Measurements from ENCODE around the gene ARHGEF26.

Gene ARHGEF26

GRCh38 chr3:154188437-154188836 lies 67.2 kb downstream of the ARHGEF26 start:
- no peak for ATAC-seq

GRCh38 chr3:154188846-154189245 lies 67.7 kb downstream of the ARHGEF26 start:
- ATAC-seq = no peak
- no peak for TF ChIP-seq PPARA (CRISPR knock-in tag; IDR thresholded peaks at IDR 0.05; ENCODE audit: borderline replicate concordance)
- TF ChIP-seq, protein P1, sequence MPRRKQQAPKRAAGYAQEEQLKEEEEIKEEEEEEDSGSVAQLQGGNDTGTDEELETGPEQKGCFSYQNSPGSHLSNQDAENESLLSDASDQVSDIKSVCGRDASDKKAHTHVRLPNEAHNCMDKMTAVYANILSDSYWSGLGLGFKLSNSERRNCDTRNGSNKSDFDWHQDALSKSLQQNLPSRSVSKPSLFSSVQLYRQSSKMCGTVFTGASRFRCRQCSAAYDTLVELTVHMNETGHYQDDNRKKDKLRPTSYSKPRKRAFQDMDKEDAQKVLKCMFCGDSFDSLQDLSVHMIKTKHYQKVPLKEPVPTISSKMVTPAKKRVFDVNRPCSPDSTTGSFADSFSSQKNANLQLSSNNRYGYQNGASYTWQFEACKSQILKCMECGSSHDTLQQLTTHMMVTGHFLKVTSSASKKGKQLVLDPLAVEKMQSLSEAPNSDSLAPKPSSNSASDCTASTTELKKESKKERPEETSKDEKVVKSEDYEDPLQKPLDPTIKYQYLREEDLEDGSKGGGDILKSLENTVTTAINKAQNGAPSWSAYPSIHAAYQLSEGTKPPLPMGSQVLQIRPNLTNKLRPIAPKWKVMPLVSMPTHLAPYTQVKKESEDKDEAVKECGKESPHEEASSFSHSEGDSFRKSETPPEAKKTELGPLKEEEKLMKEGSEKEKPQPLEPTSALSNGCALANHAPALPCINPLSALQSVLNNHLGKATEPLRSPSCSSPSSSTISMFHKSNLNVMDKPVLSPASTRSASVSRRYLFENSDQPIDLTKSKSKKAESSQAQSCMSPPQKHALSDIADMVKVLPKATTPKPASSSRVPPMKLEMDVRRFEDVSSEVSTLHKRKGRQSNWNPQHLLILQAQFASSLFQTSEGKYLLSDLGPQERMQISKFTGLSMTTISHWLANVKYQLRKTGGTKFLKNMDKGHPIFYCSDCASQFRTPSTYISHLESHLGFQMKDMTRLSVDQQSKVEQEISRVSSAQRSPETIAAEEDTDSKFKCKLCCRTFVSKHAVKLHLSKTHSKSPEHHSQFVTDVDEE (CRISPR knock-in tag; IDR thresholded peaks at IDR 0.05) = no peak
- TF ChIP-seq CSDC2 (CRISPR knock-in tag; IDR thresholded peaks at IDR 0.05) = no peak
- no peak for TF ChIP-seq ZNF70 (CRISPR knock-in tag; IDR thresholded peaks at IDR 0.05)
- no peak for TF ChIP-seq ARNTL (CRISPR knock-in tag; IDR thresholded peaks at IDR 0.05; ENCODE audit: borderline replicate concordance, low read depth)
- TF ChIP-seq, protein P2, sequence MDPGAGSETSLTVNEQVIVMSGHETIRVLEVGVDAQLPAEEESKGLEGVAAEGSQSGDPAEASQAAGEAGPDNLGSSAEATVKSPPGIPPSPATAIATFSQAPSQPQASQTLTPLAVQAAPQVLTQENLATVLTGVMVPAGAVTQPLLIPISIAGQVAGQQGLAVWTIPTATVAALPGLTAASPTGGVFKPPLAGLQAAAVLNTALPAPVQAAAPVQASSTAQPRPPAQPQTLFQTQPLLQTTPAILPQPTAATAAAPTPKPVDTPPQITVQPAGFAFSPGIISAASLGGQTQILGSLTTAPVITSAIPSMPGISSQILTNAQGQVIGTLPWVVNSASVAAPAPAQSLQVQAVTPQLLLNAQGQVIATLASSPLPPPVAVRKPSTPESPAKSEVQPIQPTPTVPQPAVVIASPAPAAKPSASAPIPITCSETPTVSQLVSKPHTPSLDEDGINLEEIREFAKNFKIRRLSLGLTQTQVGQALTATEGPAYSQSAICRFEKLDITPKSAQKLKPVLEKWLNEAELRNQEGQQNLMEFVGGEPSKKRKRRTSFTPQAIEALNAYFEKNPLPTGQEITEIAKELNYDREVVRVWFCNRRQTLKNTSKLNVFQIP (CRISPR knock-in tag; IDR thresholded peaks at IDR 0.05; ENCODE audit: borderline replicate concordance, low read depth) = no peak
- TF ChIP-seq ZNF8 (CRISPR knock-in tag; IDR thresholded peaks at IDR 0.05) = no peak
- no peak for TF ChIP-seq ZC3H10 (CRISPR knock-in tag; IDR thresholded peaks at IDR 0.05)
- no peak for TF ChIP-seq TOX (CRISPR knock-in tag; IDR thresholded peaks at IDR 0.05; ENCODE audit: borderline replicate concordance)
- no peak for TF ChIP-seq RARB (CRISPR knock-in tag; IDR thresholded peaks at IDR 0.05)
- TF ChIP-seq OSR1 (CRISPR knock-in tag; IDR thresholded peaks at IDR 0.05) = no peak
- TF ChIP-seq ZFP30 (CRISPR knock-in tag; IDR thresholded peaks at IDR 0.05) = no peak
- TF ChIP-seq ESRRG (CRISPR knock-in tag; IDR thresholded peaks at IDR 0.05) = no peak
- TF ChIP-seq, protein P3, sequence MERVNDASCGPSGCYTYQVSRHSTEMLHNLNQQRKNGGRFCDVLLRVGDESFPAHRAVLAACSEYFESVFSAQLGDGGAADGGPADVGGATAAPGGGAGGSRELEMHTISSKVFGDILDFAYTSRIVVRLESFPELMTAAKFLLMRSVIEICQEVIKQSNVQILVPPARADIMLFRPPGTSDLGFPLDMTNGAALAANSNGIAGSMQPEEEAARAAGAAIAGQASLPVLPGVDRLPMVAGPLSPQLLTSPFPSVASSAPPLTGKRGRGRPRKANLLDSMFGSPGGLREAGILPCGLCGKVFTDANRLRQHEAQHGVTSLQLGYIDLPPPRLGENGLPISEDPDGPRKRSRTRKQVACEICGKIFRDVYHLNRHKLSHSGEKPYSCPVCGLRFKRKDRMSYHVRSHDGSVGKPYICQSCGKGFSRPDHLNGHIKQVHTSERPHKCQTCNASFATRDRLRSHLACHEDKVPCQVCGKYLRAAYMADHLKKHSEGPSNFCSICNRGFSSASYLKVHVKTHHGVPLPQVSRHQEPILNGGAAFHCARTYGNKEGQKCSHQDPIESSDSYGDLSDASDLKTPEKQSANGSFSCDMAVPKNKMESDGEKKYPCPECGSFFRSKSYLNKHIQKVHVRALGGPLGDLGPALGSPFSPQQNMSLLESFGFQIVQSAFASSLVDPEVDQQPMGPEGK (CRISPR knock-in tag; IDR thresholded peaks at IDR 0.05; ENCODE audit: borderline replicate concordance) = no peak
- TF ChIP-seq SNAI2 (CRISPR knock-in tag; IDR thresholded peaks at IDR 0.05) = no peak
- no peak for TF ChIP-seq BACH2 (CRISPR knock-in tag; IDR thresholded peaks at IDR 0.05; ENCODE audit: borderline replicate concordance)
- TF ChIP-seq TCF4 (CRISPR knock-in tag; IDR thresholded peaks at IDR 0.05; ENCODE audit: borderline replicate concordance) = no peak
- TF ChIP-seq ZNF565 (CRISPR knock-in tag; conservative IDR thresholded peaks at IDR 0.05; ENCODE audit: low read depth) = no peak
- no peak for TF ChIP-seq ISL1 (CRISPR knock-in tag; IDR thresholded peaks at IDR 0.05)

More at GRCh38 chr3:154188437-154188836, 67.2 kb downstream of the ARHGEF26 start:
- TF ChIP-seq SNAI2 (CRISPR knock-in tag; IDR thresholded peaks at IDR 0.05) (no peak), TCF4 (CRISPR knock-in tag; IDR thresholded peaks at IDR 0.05; ENCODE audit: borderline replicate concordance) (no peak), CSDC2 (CRISPR knock-in tag; IDR thresholded peaks at IDR 0.05) (no peak), ZNF565 (CRISPR knock-in tag; conservative IDR thresholded peaks at IDR 0.05; ENCODE audit: low read depth) (no peak), BACH2 (CRISPR knock-in tag; IDR thresholded peaks at IDR 0.05; ENCODE audit: borderline replicate concordance) (no peak), ZC3H10 (CRISPR knock-in tag; IDR thresholded peaks at IDR 0.05) (no peak), ARNTL (CRISPR knock-in tag; IDR thresholded peaks at IDR 0.05; ENCODE audit: borderline replicate concordance, low read depth) (no peak), ZNF70 (CRISPR knock-in tag; IDR thresholded peaks at IDR 0.05) (no peak), ZNF8 (CRISPR knock-in tag; IDR thresholded peaks at IDR 0.05) (no peak), GLIS3 (CRISPR knock-in tag; IDR thresholded peaks at IDR 0.05) (no peak), RARB (CRISPR knock-in tag; IDR thresholded peaks at IDR 0.05) (no peak), PPARA (CRISPR knock-in tag; IDR thresholded peaks at IDR 0.05; ENCODE audit: borderline replicate concordance) (no peak), OSR1 (CRISPR knock-in tag; IDR thresholded peaks at IDR 0.05) (no peak)
- TF ChIP-seq, protein P4, sequence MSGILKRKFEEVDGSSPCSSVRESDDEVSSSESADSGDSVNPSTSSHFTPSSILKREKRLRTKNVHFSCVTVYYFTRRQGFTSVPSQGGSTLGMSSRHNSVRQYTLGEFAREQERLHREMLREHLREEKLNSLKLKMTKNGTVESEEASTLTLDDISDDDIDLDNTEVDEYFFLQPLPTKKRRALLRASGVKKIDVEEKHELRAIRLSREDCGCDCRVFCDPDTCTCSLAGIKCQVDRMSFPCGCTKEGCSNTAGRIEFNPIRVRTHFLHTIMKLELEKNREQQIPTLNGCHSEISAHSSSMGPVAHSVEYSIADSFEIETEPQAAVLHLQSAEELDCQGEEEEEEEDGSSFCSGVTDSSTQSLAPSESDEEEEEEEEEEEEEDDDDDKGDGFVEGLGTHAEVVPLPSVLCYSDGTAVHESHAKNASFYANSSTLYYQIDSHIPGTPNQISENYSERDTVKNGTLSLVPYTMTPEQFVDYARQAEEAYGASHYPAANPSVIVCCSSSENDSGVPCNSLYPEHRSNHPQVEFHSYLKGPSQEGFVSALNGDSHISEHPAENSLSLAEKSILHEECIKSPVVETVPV (CRISPR knock-in tag; IDR thresholded peaks at IDR 0.05) = no peak
- TF ChIP-seq, protein P2 (CRISPR knock-in tag; IDR thresholded peaks at IDR 0.05; ENCODE audit: borderline replicate concordance, low read depth) = no peak
- TF ChIP-seq, protein P5, sequence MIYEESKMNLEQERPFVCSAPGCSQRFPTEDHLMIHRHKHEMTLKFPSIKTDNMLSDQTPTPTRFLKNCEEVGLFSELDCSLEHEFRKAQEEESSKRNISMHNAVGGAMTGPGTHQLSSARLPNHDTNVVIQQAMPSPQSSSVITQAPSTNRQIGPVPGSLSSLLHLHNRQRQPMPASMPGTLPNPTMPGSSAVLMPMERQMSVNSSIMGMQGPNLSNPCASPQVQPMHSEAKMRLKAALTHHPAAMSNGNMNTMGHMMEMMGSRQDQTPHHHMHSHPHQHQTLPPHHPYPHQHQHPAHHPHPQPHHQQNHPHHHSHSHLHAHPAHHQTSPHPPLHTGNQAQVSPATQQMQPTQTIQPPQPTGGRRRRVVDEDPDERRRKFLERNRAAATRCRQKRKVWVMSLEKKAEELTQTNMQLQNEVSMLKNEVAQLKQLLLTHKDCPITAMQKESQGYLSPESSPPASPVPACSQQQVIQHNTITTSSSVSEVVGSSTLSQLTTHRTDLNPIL (CRISPR knock-in tag; IDR thresholded peaks at IDR 0.05; ENCODE audit: low read depth) = no peak
- TF ChIP-seq, protein P3 (CRISPR knock-in tag; IDR thresholded peaks at IDR 0.05; ENCODE audit: borderline replicate concordance) = no peak
